GM12878 (cell line): Measurements from ENCODE around the gene OVOL1. TPM values are rescaled to one million over a fixed set of nuclear protein-coding genes. Genes with fewer than 3 reads are reported as not detected.

Source experiments
- ATAC-seq: fragments of 200-7000 bp; cut with Tn5 transposase; 3 replicates; pipeline ENCODE4 v1.9.1; 2020; ENCODE audit warnings: mild to moderate bottlenecking, moderate library complexity
- BruUV-seq: library from RNA; stranded (reverse); fragments of 400-500 nt; replicated peaks from 2 replicates; lab custom pipeline; 2021; lab: Mats Ljungman, UMichigan
- CTCF ChIA-PET: fragments of 300-600 bp; sonication (Branson Sonifier 250); formaldehyde crosslinking; extraction: SDS; loops from one replicate; lab custom pipeline; 2021; ENCODE audit warnings: inconsistent platforms; lab: Yijun Ruan, JAX
- POLR2A ChIA-PET: fragments of 350-600 bp; formaldehyde crosslinking; extraction: SDS; loops from one replicate; lab custom pipeline; 2021; ENCODE audit warnings: inconsistent platforms; lab: Charles Lee
- RAD21 ChIA-PET: fragments of 300-600 bp; sonication (Branson Sonifier 250); formaldehyde crosslinking; loops from one replicate; lab custom pipeline; 2023; ENCODE audit warnings: antibody characterized with exemption; ENCODE audit not compliant: unreplicated experiment; lab: Charles Lee
- SMC1A ChIA-PET: fragments of 300-600 bp; sonication (Branson Sonifier 250); formaldehyde crosslinking; loops from one replicate; lab custom pipeline; 2023; ENCODE audit not compliant: unreplicated experiment, uncharacterized antibody; lab: Charles Lee
- DNase-seq: peaks from one replicate; pipeline ENCODE4 v3.0.0-alpha.2; 2011; ENCODE audit warnings: low read depth, low spot score
- FAIRE-seq: peaks from 3 replicates; lab custom pipeline; 2011; peaks lifted over from hg19 to GRCh38; lab: Jason Lieb, UNC
- H2AFZ ChIP-seq: 2 replicates; pipeline ENCODE4 v1.6.0; 2011; ENCODE audit warnings: low read depth, low read length, control low read depth; ENCODE audit not compliant: control insufficient read depth
- H3K27ac ChIP-seq: 2 replicates; pipeline ENCODE4 v1.5.1; 2011; ENCODE audit warnings: control low read depth; ENCODE audit not compliant: control insufficient read depth, insufficient read depth
- H3K27me3 ChIP-seq, 2 experiments: replicated peaks in 1 of 2; 2 replicates each; pipeline versions ENCODE4 v1.6.0 to v1.6.1; 2011; ENCODE audit warnings: low read length in 1 of 2; ENCODE audit not compliant: control insufficient read depth in 2 of 2, insufficient read depth in 2 of 2
- H3K36me3 ChIP-seq, 2 experiments: 2 replicates each; pipeline ENCODE4 v1.5.1; 2011; ENCODE audit warnings: low read length in 1 of 2; ENCODE audit not compliant: control insufficient read depth in 2 of 2, insufficient read depth in 2 of 2
- H3K4me1 ChIP-seq: 2 replicates; pipeline ENCODE4 v1.6.1; 2011; ENCODE audit warnings: mild to moderate bottlenecking, low read length, moderate library complexity, mixed read lengths; ENCODE audit not compliant: control insufficient read depth, insufficient read depth
- H3K4me2 ChIP-seq: 2 replicates; pipeline ENCODE4 v1.6.0; 2011; ENCODE audit warnings: control low read depth; ENCODE audit not compliant: control insufficient read depth, insufficient read depth
- H3K4me3 ChIP-seq: fragments of 200-600 bp; sonication (generic); 2 replicates; pipeline ENCODE4 v1.5.1; 2016
- H3K79me2 ChIP-seq: 2 replicates; pipeline ENCODE4 v1.6.0; 2011; ENCODE audit warnings: low read length; ENCODE audit not compliant: control insufficient read depth, insufficient read depth
- H3K9ac ChIP-seq: 2 replicates; pipeline ENCODE4 v1.8.0; 2011; ENCODE audit warnings: low read length, control low read depth, mixed read lengths; ENCODE audit not compliant: control insufficient read depth, insufficient read depth
- H3K9me3 ChIP-seq: replicated peaks from 3 replicates; pipeline ENCODE4 v1.5.1; 2011; ENCODE audit warnings: mild to moderate bottlenecking, low read length; ENCODE audit not compliant: control insufficient read depth, insufficient read depth
- H4K20me1 ChIP-seq: 2 replicates; pipeline ENCODE4 v1.6.0; 2011; ENCODE audit not compliant: control insufficient read depth, insufficient read depth
- BRCA1 ChIP-seq: IDR thresholded peaks from 2 replicates; pipeline ENCODE4 v1.6.1; 2011; ENCODE audit warnings: low read depth, low read length, improper control_type of control experiment
- EGR1 ChIP-seq, 2 experiments: IDR thresholded peaks; 1 replicate in 1 of 2; 2 replicates in 1 of 2; pipeline ENCODE4 v1.6.1; 2011 to 2012; ENCODE audit warnings: low read depth in 2 of 2, low read length in 2 of 2, borderline replicate concordance in 1 of 2, mild to moderate bottlenecking in 1 of 2, moderate library complexity in 1 of 2
- EP300 ChIP-seq, 2 experiments: fragments of 150-350 bp in 1 of 2; IDR thresholded peaks; 2 replicates each; pipeline ENCODE4 v1.6.1; 2011 to 2012; ENCODE audit warnings: low read depth in 2 of 2, low read length in 2 of 2, borderline replicate concordance in 1 of 2, improper control_type of control experiment in 1 of 2, inconsistent platforms in 1 of 2; ENCODE audit not compliant: control insufficient read depth in 1 of 2
- IRF4 ChIP-seq: IDR thresholded peaks from 2 replicates; pipeline ENCODE4 v1.6.1; 2011; ENCODE audit warnings: low read depth, low read length
- MYB ChIP-seq: fragments of 150-350 bp; IDR thresholded peaks from 2 replicates; pipeline ENCODE4 v1.6.1; 2014; ENCODE audit warnings: mild to moderate bottlenecking, low read depth, low read length, borderline replicate concordance
- MYC ChIP-seq: IDR thresholded peaks from 2 replicates; pipeline ENCODE4 v1.6.1; 2011; ENCODE audit warnings: mild to moderate bottlenecking, low read length, moderate library complexity, inconsistent platforms; ENCODE audit not compliant: insufficient read depth, insufficient replicate concordance, insufficient read length, severe bottlenecking
- PML ChIP-seq: IDR thresholded peaks from 2 replicates; pipeline ENCODE4 v1.6.1; 2012; ENCODE audit warnings: low read length, inconsistent platforms
- POU2F2 ChIP-seq: IDR thresholded peaks from 3 replicates; pipeline ENCODE4 v1.6.1; 2011; ENCODE audit warnings: low read depth, mild to moderate bottlenecking, low read length, borderline replicate concordance
- RBBP5 ChIP-seq: fragments of 200-600 bp; sonication (generic); conservative IDR thresholded peaks from 2 replicates; pipeline ENCODE4 v1.6.1; 2016
- SIX5 ChIP-seq: IDR thresholded peaks from 2 replicates; pipeline ENCODE4 v1.6.1; 2011; ENCODE audit warnings: mild to moderate bottlenecking, low read depth, low read length, moderate library complexity; ENCODE audit not compliant: severe bottlenecking
- SMAD1 ChIP-seq: fragments of 450-650 bp; IDR thresholded peaks from 2 replicates; pipeline ENCODE4 v1.6.1; 2018; ENCODE audit warnings: mild to moderate bottlenecking, low read depth; ENCODE audit not compliant: partially characterized antibody
- TBL1XR1 ChIP-seq: IDR thresholded peaks from 2 replicates; pipeline ENCODE4 v1.6.1; 2012; ENCODE audit warnings: low read depth, low read length, improper control_type of control experiment
- YBX1 ChIP-seq: fragments of 450-650 bp; IDR thresholded peaks from 2 replicates; pipeline ENCODE4 v1.6.1; 2016; ENCODE audit warnings: antibody characterized with exemption
- ZNF217 ChIP-seq: fragments of 450-650 bp; IDR thresholded peaks from 2 replicates; pipeline ENCODE4 v1.6.1; 2017; ENCODE audit warnings: antibody characterized with exemption, mild to moderate bottlenecking
- ZNF24 ChIP-seq: fragments of 450-650 bp; IDR thresholded peaks from 2 replicates; pipeline ENCODE4 v1.6.1; 2017; ENCODE audit warnings: antibody characterized with exemption, mild to moderate bottlenecking
- ZSCAN29 ChIP-seq: fragments of 450-650 bp; IDR thresholded peaks from 2 replicates; pipeline ENCODE4 v1.6.1; 2017; ENCODE audit warnings: mild to moderate bottlenecking, moderate library complexity
- WGBS: methylation state at CpG from one replicate; pipeline ENCODE4 v1.1.6; 2016; ENCODE audit warnings: low lambda C conversion rate; ENCODE audit not compliant: insufficient replicate concordance, insufficient coverage; ENCODE audit errors: missing lambda C conversion rate; 5-methylcytosine and 5-hydroxymethylcytosine counted together
- in situ Hi-C: fragments of 300-500 bp; cut with MboI; formaldehyde crosslinking; loops from 9 replicates; pipeline ENCODE4 v1.14.3; 2018; ENCODE audit warnings: mixed read lengths
- intact Hi-C: fragments of 100-400 bp; cut with micrococcal nuclease; formaldehyde crosslinking; loops from one replicate; pipeline ENCODE4 v1.14.2; 2022; ENCODE audit not compliant: unreplicated experiment
- polyA plus RNA-seq, 11 experiments: library from polyadenylated mRNA; depleted of rRNA in 4 of 11; unstranded in 6 of 11; stranded (reverse) in 5 of 11; fragments of >200 nt; fragmentation: Nextera tagmentation in 4 of 11; fragmentation: Illumina TruSeq in 1 of 11; extraction: Ambion mirVana in 4 of 11; extraction: Trizol in 1 of 11; gene quantifications; 1 replicate in 1 of 11; 2 replicates in 10 of 11; pipeline versions ENCODE4 v1.2.1 to v1.2.3, GENCODE V29; 2011 to 2016; ENCODE audit warnings: inconsistent platforms in 2 of 11, missing spikeins in 2 of 11, low read depth in 1 of 11
- total RNA-seq, 4 experiments: library from RNA; depleted of rRNA in 3 of 4; stranded (reverse); fragments of >200 nt in 3 of 4; fragmentation: Illumina TruSeq in 1 of 4; extraction: Trizol in 1 of 4; gene quantifications; 2 replicates each; pipeline versions ENCODE4 v1.2.1 to v1.2.3, GENCODE V29; 2013 to 2021
- TF ChIP-seq, protein P1 (sequence below): IDR thresholded peaks from 2 replicates; pipeline ENCODE4 v1.6.1; 2012; ENCODE audit warnings: low read length, inconsistent platforms
- TF ChIP-seq, protein P2 (sequence below): fragments of 450-650 bp; IDR thresholded peaks from 2 replicates; pipeline ENCODE4 v1.6.1; 2016; ENCODE audit warnings: mild to moderate bottlenecking
- TF ChIP-seq, protein P3 (sequence below): fragments of 450-650 bp; formaldehyde crosslinking; IDR thresholded peaks from 2 replicates; pipeline ENCODE4 v1.4.0; 2020; ENCODE audit warnings: mild to moderate bottlenecking, moderate library complexity

The OVOL1 gene
- total and polyA plus RNA-seq, 10 of the 15 experiments (the other 5 are each of a cell fraction or from before 2014, with no cell fraction given) = 0.04 to 0.96 (median 0.09) TPM; not detected in 7

DNA sequence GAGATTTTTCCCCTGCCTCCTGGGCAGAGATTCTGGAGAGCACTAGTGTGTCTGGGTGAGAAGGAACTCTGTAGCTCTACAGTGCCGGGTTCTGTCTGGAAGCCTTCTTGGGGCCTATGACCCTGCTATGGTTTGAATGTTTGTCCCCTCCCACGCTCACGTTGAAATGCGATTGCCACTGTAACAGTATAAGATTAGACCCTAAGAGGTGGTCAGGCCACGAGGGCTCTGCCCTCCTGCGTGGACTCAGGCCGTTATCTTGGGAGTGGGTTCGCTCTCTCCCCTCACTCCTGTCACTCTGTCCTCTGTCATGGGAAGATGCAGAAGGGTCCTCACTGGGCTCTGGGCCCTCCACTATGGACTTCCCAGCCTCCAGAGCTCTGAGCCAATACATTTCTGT, 9.6 kb upstream of the OVOL1 start:
- Histone ChIP-seq H3K79me2 (peaks cover 10% of the 10 kb centered on the region), H3K4me1 (peaks cover 11% of the 10 kb centered on the region), H4K20me1 (no peaks in the 10 kb centered on the region; the same call in 1 of the 2 replicates), H3K36me3 (peaks cover 3 to 4% of the 10 kb centered on the region in 2 experiments; a peak in 3 of 4 replicates), H3K9me3 (no peaks in the 10 kb centered on the region), H3K27me3 (no peaks in the 10 kb centered on the region), H3K9ac (no peak overlapping the region), H2AFZ (no peak overlapping the region), H3K4me2 (no peak overlapping the region), H3K4me3 (no peak overlapping the region), H3K27ac (no peak overlapping the region)
- FAIRE-seq (no peak), ATAC-seq (no peak), DNase-seq (no peak)
- ChIA-PET RAD21 (interaction anchor here (1.5 to 5.4 kb wide), 2 partner anchors 40 to 66 kb away, joined by 4 to 91 read pairs; partner anchors contain the start of gene KAT5), SMC1A (interaction anchor here (1.0 to 2.1 kb wide), 5 partner anchors 16 to 71 kb away, joined by 3 to 16 read pairs (median 3); partner anchors contain the start of gene KAT5), CTCF (interaction anchor here (0.7 to 8.7 kb wide), 5 partner anchors 25 to 111 kb away, joined by 3 to 192 read pairs (median 11); partner anchors contain the start of genes FIBP, KAT5 and RNASEH2C), POLR2A (interaction anchor here (0.5 to 0.8 kb wide), 2 partner anchors 56 to 494 kb away, joined by 3 to 6 read pairs; partner anchors contain the start of gene RNASEH2C)
- WGBS = 98% methylated on average over 8 of the region's 8 CpGs
- intact Hi-C loops = no loop called here
- TSS peak; percentile 37 for BruUV-seq
- in situ Hi-C loops = loop anchor here (5.0 kb wide), 2 partner anchors 45 to 65 kb away; partner anchors contain the start of gene KAT5
- TF ChIP-seq TBL1XR1 (no peak), IRF4 (no peak), POU2F2 (no peak), SIX5 (no peak), MYC (no peak), BRCA1 (no peak), MYB (no peak), SMAD1 (no peak), PML (no peak), ZSCAN29 (no peak), YBX1 (no peak), RBBP5 (no peak), EGR1 (IDR thresholded peaks at IDR 0.05; ENCODE audit: borderline replicate concordance in 1 of 2, low read depth in 2 of 2, low read length in 2 of 2) (no peak), EP300 (IDR thresholded peaks at IDR 0.05; ENCODE audit: borderline replicate concordance in 1 of 2, control insufficient read depth in 1 of 2, low read depth in 2 of 2, low read length in 2 of 2) (no peak), ZNF217 (no peak), ZNF24 (no peak)
- TF ChIP-seq, protein P1, sequence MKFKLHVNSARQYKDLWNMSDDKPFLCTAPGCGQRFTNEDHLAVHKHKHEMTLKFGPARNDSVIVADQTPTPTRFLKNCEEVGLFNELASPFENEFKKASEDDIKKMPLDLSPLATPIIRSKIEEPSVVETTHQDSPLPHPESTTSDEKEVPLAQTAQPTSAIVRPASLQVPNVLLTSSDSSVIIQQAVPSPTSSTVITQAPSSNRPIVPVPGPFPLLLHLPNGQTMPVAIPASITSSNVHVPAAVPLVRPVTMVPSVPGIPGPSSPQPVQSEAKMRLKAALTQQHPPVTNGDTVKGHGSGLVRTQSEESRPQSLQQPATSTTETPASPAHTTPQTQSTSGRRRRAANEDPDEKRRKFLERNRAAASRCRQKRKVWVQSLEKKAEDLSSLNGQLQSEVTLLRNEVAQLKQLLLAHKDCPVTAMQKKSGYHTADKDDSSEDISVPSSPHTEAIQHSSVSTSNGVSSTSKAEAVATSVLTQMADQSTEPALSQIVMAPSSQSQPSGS = no peak
- TF ChIP-seq, protein P2, sequence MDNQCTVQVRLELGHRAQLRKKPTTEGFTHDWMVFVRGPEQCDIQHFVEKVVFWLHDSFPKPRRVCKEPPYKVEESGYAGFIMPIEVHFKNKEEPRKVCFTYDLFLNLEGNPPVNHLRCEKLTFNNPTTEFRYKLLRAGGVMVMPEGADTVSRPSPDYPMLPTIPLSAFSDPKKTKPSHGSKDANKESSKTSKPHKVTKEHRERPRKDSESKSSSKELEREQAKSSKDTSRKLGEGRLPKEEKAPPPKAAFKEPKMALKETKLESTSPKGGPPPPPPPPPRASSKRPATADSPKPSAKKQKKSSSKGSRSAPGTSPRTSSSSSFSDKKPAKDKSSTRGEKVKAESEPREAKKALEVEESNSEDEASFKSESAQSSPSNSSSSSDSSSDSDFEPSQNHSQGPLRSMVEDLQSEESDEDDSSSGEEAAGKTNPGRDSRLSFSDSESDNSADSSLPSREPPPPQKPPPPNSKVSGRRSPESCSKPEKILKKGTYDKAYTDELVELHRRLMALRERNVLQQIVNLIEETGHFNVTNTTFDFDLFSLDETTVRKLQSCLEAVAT = no peak
- TF ChIP-seq, protein P3, sequence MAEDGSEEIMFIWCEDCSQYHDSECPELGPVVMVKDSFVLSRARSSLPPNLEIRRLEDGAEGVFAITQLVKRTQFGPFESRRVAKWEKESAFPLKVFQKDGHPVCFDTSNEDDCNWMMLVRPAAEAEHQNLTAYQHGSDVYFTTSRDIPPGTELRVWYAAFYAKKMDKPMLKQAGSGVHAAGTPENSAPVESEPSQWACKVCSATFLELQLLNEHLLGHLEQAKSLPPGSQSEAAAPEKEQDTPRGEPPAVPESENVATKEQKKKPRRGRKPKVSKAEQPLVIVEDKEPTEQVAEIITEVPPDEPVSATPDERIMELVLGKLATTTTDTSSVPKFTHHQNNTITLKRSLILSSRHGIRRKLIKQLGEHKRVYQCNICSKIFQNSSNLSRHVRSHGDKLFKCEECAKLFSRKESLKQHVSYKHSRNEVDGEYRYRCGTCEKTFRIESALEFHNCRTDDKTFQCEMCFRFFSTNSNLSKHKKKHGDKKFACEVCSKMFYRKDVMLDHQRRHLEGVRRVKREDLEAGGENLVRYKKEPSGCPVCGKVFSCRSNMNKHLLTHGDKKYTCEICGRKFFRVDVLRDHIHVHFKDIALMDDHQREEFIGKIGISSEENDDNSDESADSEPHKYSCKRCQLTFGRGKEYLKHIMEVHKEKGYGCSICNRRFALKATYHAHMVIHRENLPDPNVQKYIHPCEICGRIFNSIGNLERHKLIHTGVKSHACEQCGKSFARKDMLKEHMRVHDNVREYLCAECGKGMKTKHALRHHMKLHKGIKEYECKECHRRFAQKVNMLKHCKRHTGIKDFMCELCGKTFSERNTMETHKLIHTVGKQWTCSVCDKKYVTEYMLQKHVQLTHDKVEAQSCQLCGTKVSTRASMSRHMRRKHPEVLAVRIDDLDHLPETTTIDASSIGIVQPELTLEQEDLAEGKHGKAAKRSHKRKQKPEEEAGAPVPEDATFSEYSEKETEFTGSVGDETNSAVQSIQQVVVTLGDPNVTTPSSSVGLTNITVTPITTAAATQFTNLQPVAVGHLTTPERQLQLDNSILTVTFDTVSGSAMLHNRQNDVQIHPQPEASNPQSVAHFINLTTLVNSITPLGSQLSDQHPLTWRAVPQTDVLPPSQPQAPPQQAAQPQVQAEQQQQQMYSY (CRISPR knock-in tag) = no peak
